HG03139 (cell line): Measurements from ENCODE around the gene AZGP1.
A peak's percentile ranks its signal among the peaks of the same experiment; 100 is the strongest.
"Not testable (repeated sequence)": the region's sequence is repeated elsewhere in the genome, so short reads cannot be mapped to it uniquely, and the experiment has no call there.

Experiments used
- ATAC-seq: cut with Tn5 transposase; IDR thresholded peaks from one replicate; pipeline ENCODE4 v1.9.1; 2021; ENCODE audit not compliant: unreplicated experiment

The AZGP1 gene

DNA sequence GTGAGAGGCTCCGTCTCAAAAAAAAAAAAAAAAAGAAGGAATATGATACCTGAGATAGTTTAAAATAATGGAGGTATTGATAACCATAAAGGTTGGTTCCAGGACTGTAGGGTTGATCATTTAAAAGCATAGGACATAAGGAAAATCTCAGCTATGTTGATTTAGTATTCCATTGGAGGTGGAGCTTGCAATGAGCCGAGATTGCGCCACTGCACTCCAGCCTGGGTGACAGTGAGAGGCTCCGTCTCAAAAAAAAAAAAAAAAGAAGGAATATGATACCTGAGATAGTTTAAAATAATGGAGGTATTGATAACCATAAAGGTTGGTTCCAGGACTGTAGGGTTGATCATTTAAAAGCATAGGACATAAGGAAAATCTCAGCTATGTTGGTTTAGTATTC is 23.2 kb downstream of the AZGP1 start:
- not testable (repeated sequence) for ATAC-seq

DNA sequence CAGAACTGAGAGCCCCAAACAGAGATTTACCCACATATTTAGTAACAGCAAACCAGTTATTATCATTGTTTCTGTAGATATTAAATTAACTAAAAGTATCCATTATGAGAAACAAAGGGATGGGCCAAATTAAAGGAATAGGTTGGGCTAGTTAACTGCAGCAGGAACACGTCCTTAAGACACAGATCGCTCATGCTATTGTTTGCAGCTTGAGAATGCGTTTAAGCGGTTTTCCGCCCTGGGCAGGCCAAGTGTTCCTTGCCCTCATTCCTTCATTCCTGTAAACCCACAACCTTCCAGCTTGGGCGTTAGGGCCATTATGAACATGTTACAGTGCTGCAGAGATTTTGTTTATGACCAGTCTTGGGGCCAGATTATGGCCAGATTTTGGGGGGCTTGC is 25.0 kb downstream of the AZGP1 start:
- not testable (repeated sequence) for ATAC-seq

DNA sequence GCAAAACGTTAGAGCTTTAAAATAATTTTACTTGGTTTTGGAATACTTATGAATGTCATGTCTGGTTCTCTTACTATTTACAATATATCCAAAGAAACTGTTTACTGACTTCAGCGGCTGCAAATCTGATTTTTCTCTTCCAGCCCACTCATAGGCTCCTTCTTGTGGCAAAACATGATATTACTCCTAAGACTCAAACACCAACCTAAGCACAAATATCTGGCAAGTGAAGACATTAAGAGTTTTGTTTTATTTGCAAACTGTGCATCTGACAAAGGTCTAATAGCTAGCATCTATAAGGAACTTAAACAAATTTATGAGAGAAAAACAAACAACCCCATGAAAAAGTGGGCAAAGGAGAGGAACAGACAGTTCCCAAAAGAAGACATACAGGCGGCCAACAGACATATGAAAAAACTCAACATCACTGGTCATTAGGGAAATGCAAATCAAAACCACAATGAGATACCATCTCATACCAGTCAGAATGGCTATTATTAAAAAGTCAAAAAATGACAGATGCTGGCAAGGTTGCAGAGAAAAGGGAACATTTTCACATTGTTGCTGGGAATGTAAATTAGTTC is 26.1 kb downstream of the AZGP1 start:
- ATAC-seq: no peak

DNA sequence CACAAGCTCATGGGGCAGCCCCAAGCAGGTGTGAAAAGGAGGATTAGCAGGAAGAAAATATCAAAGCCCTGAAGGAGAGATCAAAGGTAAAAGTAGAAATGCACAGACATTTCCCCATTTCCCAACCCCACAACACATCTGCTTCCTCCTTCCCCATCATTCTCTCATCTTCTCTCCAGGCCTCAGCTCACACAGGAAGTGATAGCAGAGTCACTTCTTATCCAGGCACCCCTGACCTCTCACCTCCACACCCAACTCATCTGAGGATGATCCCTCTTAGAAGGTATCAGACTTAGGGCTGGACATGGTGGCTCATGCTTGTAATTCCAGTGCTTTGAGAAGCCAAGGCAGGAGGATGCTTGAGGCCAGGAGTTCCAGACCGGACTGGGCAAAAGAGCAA is 28.2 kb downstream of the AZGP1 start:
- no peak for ATAC-seq

DNA sequence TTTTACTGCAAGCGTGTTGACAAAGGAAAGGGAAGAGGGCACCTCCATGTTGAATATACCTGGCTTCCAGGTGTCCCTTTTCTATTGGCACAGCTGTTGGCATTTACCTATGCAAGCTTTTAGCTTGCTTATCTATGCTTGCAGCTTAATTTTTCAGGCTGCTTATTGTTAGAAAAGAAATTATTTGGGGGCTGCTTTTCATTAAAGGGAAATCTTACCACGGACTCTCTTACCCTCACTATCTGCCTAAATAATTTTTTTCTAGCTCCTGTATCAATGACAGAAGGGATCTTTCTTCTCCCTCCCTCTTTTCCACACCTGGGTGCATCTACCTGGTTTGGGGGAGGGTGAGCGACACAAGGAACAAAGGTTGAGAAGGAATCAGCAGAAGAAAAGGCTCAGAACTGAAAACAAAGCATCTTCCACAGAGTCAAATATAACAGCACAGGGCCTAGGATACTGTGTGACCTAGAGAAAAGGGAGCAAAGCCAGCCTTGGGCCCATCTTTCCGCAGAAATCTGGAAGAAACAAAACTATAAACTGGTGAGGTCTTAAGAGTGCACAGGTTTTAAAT is 31.2 kb downstream of the AZGP1 start:
- no peak for ATAC-seq

DNA sequence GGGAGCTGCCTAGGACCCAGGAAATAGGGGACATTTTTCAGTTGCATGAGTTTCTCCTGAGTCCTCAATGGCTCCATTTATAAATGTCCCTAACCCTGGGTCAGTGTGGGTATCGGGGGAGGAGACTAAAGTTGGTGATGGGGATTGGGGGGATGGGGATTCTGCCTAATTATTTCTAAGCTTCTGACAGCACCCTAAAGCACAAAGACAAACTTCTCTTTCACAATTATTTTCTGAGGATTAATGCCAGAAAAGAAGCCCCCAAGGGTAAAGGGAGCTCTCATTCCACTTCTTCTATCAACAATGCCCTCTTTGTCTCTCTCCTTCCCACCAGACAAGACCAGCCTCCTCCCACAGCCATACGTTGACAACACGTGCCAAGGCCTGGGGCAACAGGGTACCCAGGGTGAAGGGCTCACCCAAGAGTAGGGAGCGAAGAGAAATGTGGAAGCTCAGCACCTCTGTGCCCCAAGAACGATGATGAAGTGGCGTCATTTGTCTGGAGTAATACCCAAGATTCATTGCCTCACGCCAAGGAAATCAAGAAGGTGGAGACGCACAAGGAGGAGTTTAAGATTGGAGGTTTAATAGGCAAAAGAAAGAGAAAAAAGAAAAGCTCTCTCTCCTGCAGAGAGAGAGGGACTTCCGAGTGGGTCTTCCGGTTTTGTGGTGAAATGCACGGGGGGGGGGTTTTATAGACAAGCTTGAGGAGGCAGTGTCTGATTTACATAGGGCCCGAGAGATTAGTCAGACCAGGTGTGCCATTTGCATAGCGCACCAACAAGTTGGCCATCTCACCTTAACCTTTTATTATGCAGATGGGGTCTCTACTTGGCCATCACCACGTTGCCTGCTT is 32.0 kb downstream of the AZGP1 start:
- no peak for ATAC-seq

DNA sequence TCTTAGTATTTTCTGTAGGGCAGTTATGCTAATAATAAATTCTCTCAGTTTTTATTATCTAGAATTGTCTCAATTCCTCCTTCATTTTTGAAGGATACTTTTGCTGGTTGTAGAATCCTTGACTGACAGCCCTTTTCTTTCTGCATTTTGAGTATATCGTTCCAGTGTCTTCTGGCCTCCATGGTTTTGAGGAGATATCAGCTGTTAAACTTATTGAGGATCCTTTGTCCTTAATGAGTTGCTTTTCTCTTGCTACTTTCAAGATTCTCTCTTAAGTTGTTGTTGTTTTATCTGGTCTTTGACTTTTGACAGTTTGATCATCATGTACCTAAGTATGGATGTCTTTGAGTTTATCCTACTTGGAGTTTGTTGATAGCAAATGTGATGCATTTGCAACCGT is 37.5 kb downstream of the AZGP1 start:
- no peak for ATAC-seq

DNA sequence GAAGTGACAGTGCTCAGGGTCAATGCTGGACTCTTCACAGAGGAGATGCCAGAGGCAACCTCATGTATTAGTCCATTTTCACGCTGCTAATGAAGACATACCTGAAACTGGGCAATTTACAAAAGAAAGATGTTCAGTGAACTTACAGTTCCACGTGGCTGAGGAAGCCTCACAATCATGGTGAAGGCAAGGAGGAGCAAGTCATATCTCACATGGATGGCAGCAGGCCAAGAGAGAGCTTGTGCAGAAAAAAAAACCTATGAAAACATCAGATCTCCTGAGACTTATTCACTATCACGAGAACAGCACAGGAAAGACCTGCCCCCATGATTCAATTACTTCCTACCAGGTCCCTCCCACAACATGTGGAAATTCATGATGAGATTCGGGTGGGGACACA is 40.8 kb downstream of the AZGP1 start:
- ATAC-seq: not testable (repeated sequence)

DNA sequence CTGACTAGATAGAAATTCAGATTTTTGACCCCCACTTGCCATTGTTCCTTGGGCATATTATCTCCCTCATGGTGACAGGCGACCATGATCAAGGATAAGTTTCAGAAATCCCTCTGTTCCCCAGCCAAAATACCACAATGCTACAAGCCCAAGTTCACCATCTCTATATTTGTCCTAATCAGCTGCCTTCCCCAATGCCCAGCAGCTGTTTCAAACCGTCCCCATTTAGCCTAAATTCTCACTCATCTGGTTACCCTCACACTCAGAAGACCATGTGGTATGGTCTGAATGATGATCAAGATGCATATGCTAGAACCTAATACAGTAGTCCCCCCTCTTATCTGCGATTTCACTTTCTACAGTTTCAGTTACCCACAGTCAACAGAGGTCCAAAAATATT is 45.5 kb downstream of the AZGP1 start:
- ATAC-seq: no peak

DNA sequence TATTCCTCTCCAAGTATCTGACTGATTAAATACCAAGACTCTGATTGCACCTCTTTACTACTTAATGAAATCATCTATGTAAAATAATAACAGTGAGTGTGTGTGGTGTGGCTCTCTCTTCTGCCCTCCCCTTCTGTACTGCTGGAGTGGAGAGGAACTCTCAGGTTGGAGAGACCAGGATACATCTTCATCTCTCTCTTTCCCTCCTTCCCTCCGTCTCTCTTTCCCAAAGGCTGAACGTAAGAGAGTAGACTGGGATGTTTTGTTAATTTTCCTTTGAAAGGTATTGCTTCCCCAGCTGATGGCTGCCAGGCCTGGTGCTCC is 46.1 kb downstream of the AZGP1 start:
- ATAC-seq: no peak

DNA sequence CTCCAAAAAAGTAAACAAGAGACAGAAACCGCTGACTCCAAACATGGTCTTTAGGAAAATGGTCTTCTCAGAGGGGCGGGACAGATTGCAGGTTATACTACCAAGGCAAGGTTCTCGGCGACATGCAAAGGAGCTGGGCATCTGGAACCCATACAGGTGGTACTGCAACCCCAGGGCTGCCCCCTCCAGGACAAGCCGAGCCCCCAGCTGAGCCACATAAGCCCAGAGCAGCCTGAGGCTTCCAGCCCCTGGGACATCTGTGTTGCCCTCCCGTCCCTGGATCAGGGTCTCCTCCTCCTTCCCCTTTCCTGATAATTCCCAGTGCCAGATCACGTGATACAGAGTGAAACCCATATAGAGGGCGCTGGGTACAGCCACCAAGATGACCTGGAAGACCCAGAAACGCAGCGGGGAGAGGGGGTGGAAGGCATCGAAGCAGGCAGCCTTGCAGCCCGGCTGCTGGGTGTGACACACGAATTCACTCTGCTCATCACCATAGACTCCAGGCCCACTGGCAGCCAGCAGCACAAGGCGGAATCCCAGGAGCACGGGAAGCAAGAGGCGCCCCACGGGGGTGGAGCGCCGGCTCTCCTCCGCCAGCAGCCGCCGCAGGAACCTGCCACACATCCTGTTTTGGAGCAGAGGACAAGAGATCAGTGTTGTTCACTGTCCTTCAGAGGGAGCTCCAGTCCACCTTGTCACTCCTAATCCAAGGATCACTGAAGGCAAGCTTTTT is 46.7 kb downstream of the AZGP1 start, which contains the start of gene GJC3:
Gene GJC3 (minus strand): TSS at position 627 of the 736 bp plus-strand sequence. CDS start 0 bp downstream, at position 627.
- no peak for ATAC-seq

DNA sequence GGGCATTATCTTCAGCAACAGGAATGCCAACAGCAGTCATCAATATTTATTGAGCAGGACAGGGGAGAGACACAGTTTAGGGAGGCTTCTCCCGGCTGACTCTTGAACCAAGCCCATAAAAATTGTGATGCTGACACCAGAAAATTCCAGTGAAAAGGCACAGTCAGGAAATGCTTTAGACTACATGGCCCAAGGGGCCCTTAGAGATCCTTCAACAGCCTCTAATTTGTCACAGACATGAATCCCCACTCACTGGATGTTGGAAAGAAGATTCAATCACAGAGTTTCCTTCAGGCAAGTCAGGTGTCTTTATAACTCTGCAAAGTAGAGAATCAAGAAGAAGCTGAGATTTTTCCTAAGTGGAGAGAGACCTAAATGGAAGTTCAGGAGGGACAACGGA is 47.6 kb downstream of the AZGP1 start:
- ATAC-seq: no peak

DNA sequence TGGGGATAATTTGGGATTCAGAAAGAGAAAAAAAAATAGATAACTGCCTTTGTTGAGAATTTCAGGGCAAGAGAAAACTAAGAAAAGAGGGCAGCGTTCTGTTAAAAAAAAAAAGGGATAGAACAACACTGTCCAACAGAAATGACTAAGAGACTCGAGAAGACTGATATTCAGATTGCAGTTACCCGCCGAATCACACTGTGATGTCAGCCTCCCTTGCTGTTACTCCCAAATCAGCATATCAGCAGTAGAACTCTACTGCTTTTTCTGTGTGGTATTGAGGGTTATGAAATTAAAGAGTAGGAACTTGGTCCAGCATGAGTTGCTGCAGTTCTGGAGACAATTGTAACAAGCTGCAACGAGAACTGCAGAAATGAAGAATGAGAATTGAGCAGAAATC is 48.3 kb downstream of the AZGP1 start:
- ATAC-seq: no peak

DNA sequence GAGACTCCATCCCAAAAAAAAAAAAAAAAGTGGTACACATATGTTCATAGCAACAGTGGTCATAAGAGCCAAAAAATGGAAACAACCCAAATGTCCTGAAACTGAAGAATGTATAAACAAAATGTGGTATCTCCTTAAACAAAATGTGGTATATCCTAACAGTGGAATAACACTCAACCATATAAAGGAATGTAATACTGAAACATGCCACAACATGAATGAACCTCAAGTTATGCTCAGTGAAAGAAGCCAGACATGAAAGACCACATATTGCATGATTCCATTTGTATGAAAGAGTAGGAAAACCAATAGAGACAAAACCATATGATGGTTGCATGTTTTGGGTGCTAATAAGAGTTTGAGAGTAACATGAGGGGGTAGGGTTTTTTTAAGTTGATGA is 49.5 kb downstream of the AZGP1 start:
- no peak for ATAC-seq

DNA sequence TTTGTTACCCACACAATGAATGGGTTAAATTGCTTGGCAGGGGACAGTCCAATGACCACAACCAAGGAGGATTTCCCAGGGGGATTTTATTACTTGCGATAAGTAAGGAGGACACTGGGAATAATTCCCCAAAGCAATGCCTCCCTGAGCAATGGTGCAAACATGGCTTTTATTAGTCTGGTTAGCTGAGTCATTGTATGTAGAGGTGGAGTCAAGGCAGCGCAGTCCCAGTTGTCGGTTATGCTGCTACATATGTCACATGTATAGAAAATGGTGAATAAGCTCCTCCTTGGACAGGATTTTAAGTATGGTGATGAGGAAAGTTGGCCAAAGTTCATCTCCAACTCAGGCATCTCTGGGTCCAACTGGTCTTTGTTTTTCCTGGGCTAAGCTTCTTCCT is 52.6 kb downstream of the AZGP1 start:
- ATAC-seq: no peak

DNA sequence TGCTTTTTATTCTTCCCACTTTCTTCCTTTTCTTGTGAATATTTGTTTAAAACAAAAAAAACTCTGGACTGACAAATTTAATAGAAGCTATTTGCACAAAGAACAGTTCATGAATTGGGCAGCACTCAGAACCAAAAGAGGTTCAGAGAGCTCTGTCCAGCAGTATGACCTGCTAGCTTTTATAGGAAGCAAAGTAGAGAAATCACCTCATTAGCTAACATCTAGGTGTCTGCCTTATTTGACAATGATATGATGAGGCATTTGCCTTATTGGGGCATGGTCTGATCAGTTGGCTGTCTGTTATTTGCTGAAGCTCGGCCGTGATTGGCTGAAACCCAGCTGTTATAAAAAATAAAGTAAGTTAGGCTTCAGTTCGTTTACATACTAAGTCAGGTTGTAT is 55.7 kb downstream of the AZGP1 start:
- ATAC-seq: no peak

DNA sequence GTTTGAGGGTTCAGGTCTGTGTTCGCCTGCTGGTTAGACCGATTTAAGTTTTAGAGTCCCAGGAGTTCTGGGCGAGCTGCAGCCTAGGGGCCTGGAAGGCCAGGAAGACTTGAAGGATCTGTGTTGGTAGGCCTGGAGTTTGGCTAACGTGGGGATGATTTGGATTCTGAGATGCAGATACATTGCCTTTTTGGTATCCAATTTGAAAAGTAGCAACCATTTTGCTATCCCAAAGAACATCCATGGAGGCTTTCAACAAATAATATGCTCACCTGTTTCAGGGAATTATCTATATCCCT is 56.1 kb downstream of the AZGP1 start:
- ATAC-seq: no peak

DNA sequence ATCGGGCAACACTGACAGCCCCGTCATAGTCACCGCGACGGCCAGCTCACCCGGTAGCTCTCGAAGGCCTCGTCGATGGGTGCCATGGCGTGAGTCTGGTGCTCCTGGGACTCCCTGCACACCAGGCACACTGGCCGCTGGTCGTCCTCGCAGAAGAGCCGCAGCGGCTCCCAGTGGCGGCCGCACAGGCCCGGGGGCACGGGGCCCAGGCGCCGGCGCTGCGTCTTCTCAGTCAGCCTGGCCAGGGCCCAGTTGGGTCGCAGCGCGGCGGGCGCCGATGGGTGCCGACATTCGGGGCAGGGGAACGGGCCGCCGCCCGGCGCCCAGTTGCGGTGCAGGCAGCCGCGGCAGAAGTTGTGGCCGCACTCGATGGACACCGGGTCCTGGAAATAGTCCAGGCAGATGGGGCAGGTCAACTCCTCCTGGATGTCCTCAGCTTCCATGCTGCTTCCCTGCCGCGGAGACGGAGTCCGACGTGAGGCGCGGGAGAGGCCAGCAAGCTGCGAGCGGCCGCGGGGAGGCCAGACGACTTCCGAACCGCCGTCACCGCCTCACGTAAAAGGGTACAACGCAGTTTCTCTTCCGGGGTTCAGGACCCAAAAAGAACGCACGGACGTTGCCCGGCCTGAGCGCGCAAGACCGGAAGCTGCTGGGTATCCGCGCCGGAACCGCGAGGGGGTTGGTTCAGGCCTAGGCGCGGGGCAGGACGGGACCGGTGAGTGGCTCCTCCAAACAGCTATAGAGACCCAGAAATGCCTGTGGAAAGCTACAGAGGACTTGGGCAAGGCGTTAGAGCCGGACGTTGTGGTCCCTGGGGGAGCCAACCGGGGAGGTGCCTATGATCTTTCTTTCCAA is 56.6 kb downstream of the AZGP1 start, which contains the start of gene TRIM4:
Gene TRIM4 (minus strand): TSS at position 572 of the 855 bp plus-strand sequence. CDS start 129 bp downstream, at position 443.
- ATAC-seq: peak; percentile 85
